ENCODE results near the gene TMEM247.

TMEM247 gene

GRCh38 chr2:46531863-46532262 lies 52.5 kb downstream of the TMEM247 start (continued):
- TF ChIP-seq TSHZ2 (CRISPR knock-in tag; IDR thresholded peaks at IDR 0.05) (no peak), SNAI2 (CRISPR knock-in tag; IDR thresholded peaks at IDR 0.05) (no peak)
